H1 (cell line): Measurements from ENCODE around the gene RAB3IP. TPM values are rescaled to one million over a fixed set of nuclear protein-coding genes. Genes with fewer than 3 reads are reported as not detected.

Experiments used
- CTCF ChIA-PET: fragments of 300-600 bp; sonication (Branson Sonifier 250); formaldehyde crosslinking; loops from one replicate; lab custom pipeline; 2021; ENCODE audit not compliant: partially characterized antibody; lab: Charles Lee
- POLR2A ChIA-PET: fragments of 300-600 bp; sonication (Branson Sonifier 250); formaldehyde crosslinking; loops from one replicate; lab custom pipeline; 2021; ENCODE audit warnings: inconsistent platforms; ENCODE audit not compliant: partially characterized antibody; lab: Charles Lee
- DNase-seq, 2 experiments: peaks; one replicate each; pipeline versions ENCODE4 v3.0.0 to v3.0.0-alpha.2; 2010 to 2022; ENCODE audit warnings: low spot score in 2 of 2, low read depth in 1 of 2, mixed read lengths in 1 of 2
- FAIRE-seq: peaks from 2 replicates; lab custom pipeline; 2011; peaks lifted over from hg19 to GRCh38; lab: Jason Lieb, UNC
- H2AFZ ChIP-seq: 2 replicates; pipeline ENCODE4 v1.8.1; 2012; ENCODE audit warnings: low read length, inconsistent platforms
- H2AK5ac ChIP-seq: 2 replicates; pipeline ENCODE4 v1.6.1; 2013; ENCODE audit warnings: low read depth, low read length
- H2BK120ac ChIP-seq: replicated peaks from 2 replicates; pipeline ENCODE3; 2013; ENCODE audit warnings: low read depth, low read length, inconsistent platforms
- H2BK12ac ChIP-seq: 2 replicates; pipeline ENCODE4 v1.6.1; 2013; ENCODE audit warnings: low read depth, low read length
- H2BK15ac ChIP-seq: 2 replicates; pipeline ENCODE4 v1.6.1; 2013; ENCODE audit warnings: low read length
- H2BK20ac ChIP-seq: 2 replicates; pipeline ENCODE4 v1.6.1; 2013; ENCODE audit warnings: low read length
- H2BK5ac ChIP-seq: 2 replicates; pipeline ENCODE4 v1.6.1; 2013; ENCODE audit warnings: low read depth, low read length
- H3K14ac ChIP-seq: 2 replicates; pipeline ENCODE4 v1.6.1; 2013; ENCODE audit warnings: inconsistent platforms; ENCODE audit not compliant: insufficient read length
- H3K18ac ChIP-seq: 2 replicates; pipeline ENCODE4 v1.6.1; 2013; ENCODE audit warnings: low read length; ENCODE audit errors: extremely low read depth
- H3K23ac ChIP-seq: 2 replicates; pipeline ENCODE4 v1.6.1; 2013; ENCODE audit warnings: inconsistent platforms; ENCODE audit not compliant: insufficient read length
- H3K23me2 ChIP-seq: 2 replicates; pipeline ENCODE4 v1.6.1; 2013; ENCODE audit warnings: low read depth, low read length
- H3K27ac ChIP-seq: 2 replicates; pipeline ENCODE4 v1.6.1; 2011; ENCODE audit warnings: low read depth, low read length, inconsistent platforms
- H3K27me3 ChIP-seq, 4 experiments: replicated peaks in 1 of 4; 1 replicate in 1 of 4; 2 replicates in 3 of 4; pipeline versions ENCODE4 v1.6.1 to v1.8.1; 2011 to 2013; ENCODE audit warnings: low read length in 3 of 4, mild to moderate bottlenecking in 3 of 4, inconsistent platforms in 2 of 4, mixed read lengths in 2 of 4, moderate library complexity in 1 of 4; ENCODE audit not compliant: control insufficient read depth in 3 of 4, insufficient read depth in 3 of 4; ENCODE audit errors: extremely low read depth in 1 of 4
- H3K36me3 ChIP-seq, 4 experiments: 2 replicates each; pipeline versions ENCODE4 v1.6.1 to v1.8.1; 2011 to 2013; ENCODE audit warnings: mild to moderate bottlenecking in 4 of 4, low read length in 3 of 4, moderate library complexity in 2 of 4, control low read depth in 1 of 4, inconsistent platforms in 1 of 4; ENCODE audit not compliant: insufficient read depth in 4 of 4, control insufficient read depth in 2 of 4
- H3K4ac ChIP-seq: replicated peaks from 2 replicates; pipeline ENCODE3; 2013; ENCODE audit warnings: low read length, low read depth, mixed read lengths, inconsistent platforms; ENCODE audit not compliant: insufficient read length
- H3K4me1 ChIP-seq, 4 experiments: replicated peaks in 1 of 4; 1 replicate in 1 of 4; 2 replicates in 3 of 4; pipeline versions ENCODE4 v1.6.1 to v1.8.1; 2011 to 2013; ENCODE audit warnings: low read length in 3 of 4, inconsistent platforms in 2 of 4, mixed read lengths in 1 of 4; ENCODE audit not compliant: insufficient read depth in 4 of 4, control insufficient read depth in 3 of 4
- H3K4me2 ChIP-seq, 2 experiments: 2 replicates each; pipeline versions ENCODE4 v1.6.1 to v1.8.1; 2011 to 2013; ENCODE audit warnings: low read depth in 2 of 2, low read length in 2 of 2, control low read depth in 1 of 2, inconsistent platforms in 1 of 2, mild to moderate bottlenecking in 1 of 2; ENCODE audit not compliant: insufficient read depth in 1 of 2
- H3K4me3 ChIP-seq, 4 experiments: fragments of 200-600, 300-600 bp in 1 of 4; sonication (generic), shearing (Covaris generic), sonication (Bioruptor Twin) in 1 of 4; 2 replicates each; pipeline versions ENCODE4 v1.5.1 to v1.8.1; 2011 to 2016; ENCODE audit warnings: low read length in 4 of 4, low read depth in 3 of 4, control low read depth in 2 of 4, inconsistent platforms in 2 of 4, mild to moderate bottlenecking in 2 of 4, mixed read lengths in 1 of 4, moderate library complexity in 1 of 4; ENCODE audit not compliant: insufficient read depth in 2 of 4; ENCODE audit errors: extremely low read depth in 1 of 4
- H3K56ac ChIP-seq: replicated peaks from 2 replicates; pipeline ENCODE3; 2013; ENCODE audit warnings: low read depth, mild to moderate bottlenecking, mixed read lengths, low read length, inconsistent platforms; ENCODE audit not compliant: insufficient read length
- H3K79me1 ChIP-seq: 2 replicates; pipeline ENCODE4 v1.6.1; 2013; ENCODE audit warnings: low read depth, low read length, control low read depth
- H3K79me2 ChIP-seq, 2 experiments: 2 replicates each; pipeline versions ENCODE4 v1.6.1 to v1.8.1; 2012 to 2013; ENCODE audit warnings: low read length in 2 of 2, mild to moderate bottlenecking in 2 of 2, inconsistent platforms in 1 of 2; ENCODE audit not compliant: insufficient read depth in 2 of 2, control insufficient read depth in 1 of 2
- H3K9ac ChIP-seq, 4 experiments: replicated peaks in 1 of 4; 1 replicate in 1 of 4; 2 replicates in 3 of 4; pipeline versions ENCODE4 v1.6.1 to v1.8.1; 2011 to 2013; ENCODE audit warnings: low read depth in 3 of 4, low read length in 3 of 4, control low read depth in 2 of 4, mild to moderate bottlenecking in 2 of 4, moderate library complexity in 2 of 4, inconsistent platforms in 1 of 4; ENCODE audit errors: extremely low read depth in 1 of 4
- H3K9me3 ChIP-seq, 2 experiments: 2 replicates each; pipeline versions ENCODE4 v1.6.1 to v1.8.1; 2012 to 2013; ENCODE audit warnings: mild to moderate bottlenecking in 2 of 2, moderate library complexity in 2 of 2, control low read depth in 1 of 2, inconsistent platforms in 1 of 2, low read depth in 1 of 2, low read length in 1 of 2, mixed read lengths in 1 of 2; ENCODE audit not compliant: insufficient read depth in 2 of 2
- H4K20me1 ChIP-seq, 2 experiments: replicated peaks in 1 of 2; 2 replicates each; pipeline versions ENCODE3 to v1.8.1; 2011 to 2013; ENCODE audit warnings: inconsistent platforms in 2 of 2, low read length in 2 of 2, mild to moderate bottlenecking in 1 of 2; ENCODE audit not compliant: insufficient read depth in 2 of 2, control insufficient read depth in 1 of 2
- H4K5ac ChIP-seq: 2 replicates; pipeline ENCODE4 v1.6.1; 2013; ENCODE audit warnings: low read length, low read depth, mixed read lengths, inconsistent platforms; ENCODE audit not compliant: insufficient read length
- H4K8ac ChIP-seq: 2 replicates; pipeline ENCODE4 v1.8.0; 2013; ENCODE audit warnings: mild to moderate bottlenecking, moderate library complexity, low read length, inconsistent platforms; ENCODE audit not compliant: insufficient read depth; ENCODE audit errors: extremely low read depth
- H4K91ac ChIP-seq: replicated peaks from 2 replicates; pipeline ENCODE3; 2013; ENCODE audit warnings: low read length, mixed read lengths, inconsistent platforms; ENCODE audit not compliant: insufficient read length
- CHD1 ChIP-seq: IDR thresholded peaks from 2 replicates; pipeline ENCODE4 v1.6.1; 2012; ENCODE audit warnings: low read depth, low read length, improper control_type of control experiment
- CTBP2 ChIP-seq: IDR thresholded peaks from 2 replicates; pipeline ENCODE4 v1.7.0; 2011; ENCODE audit warnings: borderline replicate concordance, mild to moderate bottlenecking, moderate library complexity, mixed read lengths, low read length; ENCODE audit not compliant: insufficient read depth, insufficient read length
- HDAC2 ChIP-seq, 2 experiments: fragments of 300-600 bp in 1 of 2; sonication (generic) in 1 of 2; IDR thresholded peaks; 2 replicates each; pipeline ENCODE4 v1.6.1; 2011 to 2012; ENCODE audit warnings: low read depth in 2 of 2, low read length in 2 of 2, mild to moderate bottlenecking in 2 of 2, moderate library complexity in 2 of 2, borderline replicate concordance in 1 of 2, inconsistent platforms in 1 of 2
- HDAC6 ChIP-seq: IDR thresholded peaks from one replicate; pipeline ENCODE4 v1.7.1; 2012; ENCODE audit warnings: low read depth, mild to moderate bottlenecking, inconsistent platforms, low read length, moderate library complexity
- JUN ChIP-seq: IDR thresholded peaks from 2 replicates; pipeline ENCODE4 v1.6.1; 2011; ENCODE audit warnings: low read depth, mild to moderate bottlenecking, improper control_type of control experiment, low read length
- KDM1A ChIP-seq: fragments of 200-600, 300-600 bp; sonication (generic); IDR thresholded peaks from 2 replicates; pipeline ENCODE4 v1.7.1; 2016; ENCODE audit warnings: mild to moderate bottlenecking, low read length, borderline replicate concordance
- MAFK ChIP-seq: IDR thresholded peaks from 2 replicates; pipeline ENCODE4 v1.6.1; 2012; ENCODE audit warnings: low read depth, mild to moderate bottlenecking, improper control_type of control experiment, low read length
- RFX5 ChIP-seq: IDR thresholded peaks from 2 replicates; pipeline ENCODE4 v1.6.1; 2011; ENCODE audit warnings: low read depth, low read length, improper control_type of control experiment, borderline replicate concordance
- RNF2 ChIP-seq: fragments of 200-900, 300-1000 bp; sonication (generic); IDR thresholded peaks from 2 replicates; pipeline ENCODE4 v1.7.1; 2016; ENCODE audit warnings: borderline replicate concordance, low read depth, mild to moderate bottlenecking, antibody characterized with exemption, low read length; ENCODE audit not compliant: poor library complexity, severe bottlenecking; ENCODE audit errors: missing control alignments
- RXRA ChIP-seq: IDR thresholded peaks from 2 replicates; pipeline ENCODE4 v1.6.1; 2011; ENCODE audit warnings: low read depth, mild to moderate bottlenecking, low read length, moderate library complexity; ENCODE audit not compliant: insufficient read depth
- SIRT6 ChIP-seq: IDR thresholded peaks from one replicate; pipeline ENCODE4 v1.7.1; 2012; ENCODE audit warnings: low read length, inconsistent platforms
- SP4 ChIP-seq: IDR thresholded peaks from 2 replicates; pipeline ENCODE4 v1.6.1; 2012; ENCODE audit warnings: low read length, inconsistent platforms
- SRF ChIP-seq: IDR thresholded peaks from 2 replicates; pipeline ENCODE4 v1.6.1; 2011; ENCODE audit warnings: mild to moderate bottlenecking, low read depth, low read length, moderate library complexity
- ZNF274 ChIP-seq: IDR thresholded peaks from 2 replicates; pipeline ENCODE4 v1.7.0; 2012; ENCODE audit warnings: low read length, borderline replicate concordance; ENCODE audit errors: extremely low read depth
- WGBS, 2 experiments: shearing (Covaris generic) in 1 of 2; methylation state at CpG; one replicate each; pipeline versions ENCODE4 v1.1.6 to v1.1.7; 2013 to 2015; ENCODE audit warnings: low lambda C conversion rate in 2 of 2, mixed read lengths in 2 of 2, inconsistent platforms in 1 of 2, low coverage in 1 of 2, missing lambda C conversion rate in 1 of 2; ENCODE audit not compliant: insufficient replicate concordance in 2 of 2, insufficient coverage in 1 of 2, insufficient read length in 1 of 2; ENCODE audit errors: extremely low coverage in 1 of 2, missing lambda C conversion rate in 1 of 2; 5-methylcytosine and 5-hydroxymethylcytosine counted together
- polyA plus RNA-seq, 7 experiments: library from polyadenylated mRNA; depleted of rRNA in 3 of 7; stranded (reverse) in 5 of 7; unstranded in 2 of 7; fragments of >200 nt in 5 of 7; fragments of 200-250 nt in 2 of 7; gene quantifications; 1 replicate in 5 of 7; 2 replicates in 1 of 7; 4 replicates in 1 of 7; pipeline versions ENCODE4 v1.2.1 to v1.2.3, GENCODE V29; 2011 to 2013; ENCODE audit warnings: missing spikeins in 2 of 7, mixed read lengths in 2 of 7
- total RNA-seq: library from RNA; stranded (reverse); fragmentation: NEBNext Ultra II Directional; extraction: Animal tissue kit (Norgen Biotek cat#: 25700); gene quantifications from 2 replicates; pipeline ENCODE4 v1.2.1, GENCODE V29; 2021

The RAB3IP gene
- total and polyA plus RNA-seq, 2 of the 8 experiments (the other 6 are each of a cell fraction or from before 2014, with no cell fraction given), result 17.7 to 34.6 TPM

GRCh38 chr12:69836015-69836414 lies 97.4 kb downstream of the RAB3IP start:
- CTCF ChIA-PET, result interaction anchor here (0.5 to 1.5 kb wide), 5 partner anchors 9 to 1045 kb away, joined by 3 to 5 read pairs (median 3); no protein-coding TSS in a partner anchor
- Histone ChIP-seq H3K27ac (no peak overlapping the region), H3K4me1 (no peaks in the 10 kb centered on the region; a peak in 1 of 7 replicates), H2BK120ac (no peak overlapping the region), H3K4ac (no peak overlapping the region), H4K20me1 (no peaks in the 10 kb centered on the region), H3K79me1 (no peaks in the 10 kb centered on the region), H3K23me2 (no peaks in the 10 kb centered on the region; the same call in 1 of the 2 replicates), H3K4me2 (no peak overlapping the region), H2BK20ac (no peak overlapping the region), H2BK12ac (no peak overlapping the region), H3K23ac (no peak overlapping the region), H2BK5ac (no peak overlapping the region), H3K36me3 (no peaks in the 10 kb centered on the region), H2AK5ac (no peak overlapping the region), H3K27me3 (no peaks in the 10 kb centered on the region), H4K8ac (no peak overlapping the region), H3K79me2 (no peaks in the 10 kb centered on the region), H2AFZ (no peak overlapping the region), H3K18ac (no peak overlapping the region), H4K91ac (no peak overlapping the region), H3K56ac (no peak overlapping the region), H3K14ac (no peak overlapping the region), H2BK15ac (no peak overlapping the region), H3K9me3 (no peaks in the 10 kb centered on the region), H4K5ac (no peak overlapping the region), H3K4me3 (no peak overlapping the region), H3K9ac (no peak overlapping the region)
- TF ChIP-seq HDAC2 (IDR thresholded peaks at IDR 0.05; ENCODE audit: borderline replicate concordance in 1 of 2, low read depth in 2 of 2, low read length in 2 of 2), result no peak
- TF ChIP-seq MAFK, result no peak
- no peak for TF ChIP-seq RNF2
- no peak for TF ChIP-seq SIRT6
- TF ChIP-seq SRF, result no peak
- TF ChIP-seq JUN, result no peak
- TF ChIP-seq RXRA, result no peak
- no peak for TF ChIP-seq RFX5
- no peak for TF ChIP-seq ZNF274
- no peak for TF ChIP-seq CTBP2
- no peak for TF ChIP-seq SP4
- no peak for TF ChIP-seq HDAC6
- no peak for TF ChIP-seq CHD1
- no peak for TF ChIP-seq KDM1A
- WGBS, 2 experiments, result 95% methylated on average over 13 of the region's 13 CpGs; no CpG with 5 or more reads in 1 of the 2 experiments
- POLR2A ChIA-PET, result no interaction called here
- DNase-seq (no peak), FAIRE-seq (no peak)
